Endothelial cell of umbilical vein (primary cell): ENCODE data around the gene COL5A1.

Source experiments
- POLR2A ChIP-seq: IDR thresholded peaks from 2 replicates; pipeline ENCODE4 v1.6.1; 2012; ENCODE audit warnings: low read depth, mild to moderate bottlenecking, control low read depth, low read length
- POLR2AphosphoS5 ChIP-seq: IDR thresholded peaks from 2 replicates; pipeline ENCODE4 v1.6.1; 2012; ENCODE audit warnings: low read depth, mild to moderate bottlenecking, control low read depth, low read length, moderate library complexity; ENCODE audit not compliant: insufficient read depth

DNA sequence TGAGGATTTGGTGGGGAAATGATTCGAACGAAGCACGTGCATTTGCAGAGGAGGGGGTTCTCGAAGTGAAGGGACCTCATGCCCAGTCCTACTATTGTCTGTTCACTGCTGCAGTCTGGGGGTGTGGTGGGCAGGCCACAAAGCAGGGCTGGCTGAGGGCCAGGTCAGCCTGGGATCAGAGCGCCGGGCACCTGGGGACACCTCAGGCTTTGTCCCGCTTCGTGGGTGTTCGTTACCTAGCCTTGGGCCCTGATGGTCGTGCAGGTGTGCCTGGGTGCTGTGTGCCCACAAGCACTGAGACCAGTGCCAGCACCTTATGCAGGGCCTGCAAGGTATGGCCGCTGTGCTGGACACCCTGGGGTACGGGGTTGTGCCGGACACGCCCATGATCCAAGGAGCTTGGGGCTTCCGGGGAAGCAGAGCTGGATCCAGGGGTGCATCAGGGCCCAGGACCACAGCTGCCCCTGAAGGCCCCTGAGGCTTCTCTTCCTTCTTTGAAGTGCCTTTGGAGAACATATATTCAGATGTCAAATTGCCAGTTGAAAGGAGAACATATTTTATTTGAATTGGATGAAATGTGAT is 80.6 kb downstream of the COL5A1 start:
- TF ChIP-seq POLR2A (no peak), POLR2AphosphoS5 (no peak)
